ENCODE results near the gene RNMT.

Gene RNMT

GRCh38 chr18:13799396-13799795 is 72.9 kb downstream of the RNMT start:
- Histone ChIP-seq H2AFZ (ENCODE audit: low read depth) (no peak overlapping the region), H3K27me3 (ENCODE audit: insufficient read depth, low read depth) (no peaks in the 10 kb centered on the region), H3K79me2 (ENCODE audit: insufficient read depth, low read depth) (no peaks in the 10 kb centered on the region), H3K4me1 (ENCODE audit: low read depth, poor library complexity, severe bottlenecking) (no peaks in the 10 kb centered on the region), H3K27ac (no peak overlapping the region), H4K20me1 (ENCODE audit: insufficient read depth) (no peaks in the 10 kb centered on the region), H3K36me3 (ENCODE audit: insufficient read depth) (no peaks in the 10 kb centered on the region), H3K4me3 (IDR thresholded peaks at IDR 0.05; ENCODE audit: insufficient read depth, low read depth, low read length) (no peak overlapping the region), H3K4me2 (no peak overlapping the region), H3K9ac (no peak overlapping the region)
- TF ChIP-seq CTCF (conservative IDR thresholded peaks at IDR 0.05; ENCODE audit: low read depth, low read length): no peak

GRCh38 chr18:13800505-13801259 is 74.2 kb downstream of the RNMT start:
- no peak overlapping the region for H3K4me2 ChIP-seq
- H3K27ac ChIP-seq: no peak overlapping the region
- H3K4me1 ChIP-seq (ENCODE audit: low read depth, poor library complexity, severe bottlenecking): no peaks in the 10 kb centered on the region
- H3K27me3 ChIP-seq (ENCODE audit: insufficient read depth, low read depth): no peaks in the 10 kb centered on the region
- no peaks in the 10 kb centered on the region for H4K20me1 ChIP-seq (ENCODE audit: insufficient read depth)
- no peak for TF ChIP-seq CTCF (conservative IDR thresholded peaks at IDR 0.05; ENCODE audit: low read depth, low read length)
- H2AFZ ChIP-seq (ENCODE audit: low read depth): no peak overlapping the region
- no peaks in the 10 kb centered on the region for H3K79me2 ChIP-seq (ENCODE audit: insufficient read depth, low read depth)
- no peak overlapping the region for H3K4me3 ChIP-seq (IDR thresholded peaks at IDR 0.05; ENCODE audit: insufficient read depth, low read depth, low read length)
- H3K36me3 ChIP-seq (ENCODE audit: insufficient read depth): no peaks in the 10 kb centered on the region
- H3K9ac ChIP-seq: no peak overlapping the region

- H4K20me1 ChIP-seq (ENCODE audit: insufficient read depth): no peaks in the 10 kb centered on the region
- H3K79me2 ChIP-seq (ENCODE audit: insufficient read depth, low read depth): no peaks in the 10 kb centered on the region
- H3K36me3 ChIP-seq (ENCODE audit: insufficient read depth): no peaks in the 10 kb centered on the region
- no peak overlapping the region for H3K27ac ChIP-seq
- H3K4me3 ChIP-seq (IDR thresholded peaks at IDR 0.05; ENCODE audit: insufficient read depth, low read depth, low read length): no peak overlapping the region
- TF ChIP-seq CTCF (conservative IDR thresholded peaks at IDR 0.05; ENCODE audit: low read depth, low read length): no peak
- no peaks in the 10 kb centered on the region for H3K4me1 ChIP-seq (ENCODE audit: low read depth, poor library complexity, severe bottlenecking)
- H3K9ac ChIP-seq: no peak overlapping the region
- H3K4me2 ChIP-seq: no peak overlapping the region
- H2AFZ ChIP-seq (ENCODE audit: low read depth): no peak overlapping the region
- H3K27me3 ChIP-seq (ENCODE audit: insufficient read depth, low read depth): no peaks in the 10 kb centered on the region
Measured at GRCh38 chr18:13801260-13801601, 74.8 kb downstream of the RNMT start.

- Histone ChIP-seq H3K4me3 (IDR thresholded peaks at IDR 0.05; ENCODE audit: insufficient read depth, low read depth, low read length) (no peak overlapping the region), H2AFZ (ENCODE audit: low read depth) (no peak overlapping the region), H3K9ac (no peak overlapping the region), H3K27me3 (ENCODE audit: insufficient read depth, low read depth) (no peaks in the 10 kb centered on the region), H3K27ac (no peak overlapping the region), H3K4me1 (ENCODE audit: low read depth, poor library complexity, severe bottlenecking) (no peaks in the 10 kb centered on the region), H4K20me1 (ENCODE audit: insufficient read depth) (no peaks in the 10 kb centered on the region), H3K36me3 (ENCODE audit: insufficient read depth) (no peaks in the 10 kb centered on the region), H3K79me2 (ENCODE audit: insufficient read depth, low read depth) (no peaks in the 10 kb centered on the region), H3K4me2 (no peak overlapping the region)
- no peak for TF ChIP-seq CTCF (conservative IDR thresholded peaks at IDR 0.05; ENCODE audit: low read depth, low read length)
Measured at GRCh38 chr18:13804305-13804704, 77.8 kb downstream of the RNMT start.

Measured in KMS-11 (cell line).